Middle frontal gyrus (tissue), 1 donor: Measurements from ENCODE around the gene DENND4A.

Experiments
- DNase-seq: peaks from one replicate; pipeline ENCODE4 v3.0.0-alpha.2; 2015; ENCODE audit warnings: low spot score; ENCODE audit errors: extremely low spot score

The DENND4A gene

DNA sequence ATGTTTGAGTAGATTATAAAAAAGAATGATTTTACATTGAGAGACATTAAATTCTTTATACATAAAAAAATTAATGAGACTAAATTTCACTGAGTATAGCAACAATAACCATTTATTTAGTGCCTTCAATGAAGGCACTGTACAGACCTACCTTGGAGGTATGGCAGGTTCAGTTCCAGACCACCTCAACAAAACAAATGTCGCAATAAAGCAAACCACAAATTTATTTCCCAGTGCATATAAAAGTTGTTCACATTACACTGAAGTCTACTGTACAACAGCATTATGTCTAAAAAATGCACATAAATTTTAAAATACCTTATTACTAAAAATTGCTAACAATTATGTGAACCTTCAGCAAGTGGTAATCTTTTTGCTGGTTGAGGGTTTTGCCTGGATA, 111.5 kb downstream of the DENND4A start:
- no peak for DNase-seq

DNA sequence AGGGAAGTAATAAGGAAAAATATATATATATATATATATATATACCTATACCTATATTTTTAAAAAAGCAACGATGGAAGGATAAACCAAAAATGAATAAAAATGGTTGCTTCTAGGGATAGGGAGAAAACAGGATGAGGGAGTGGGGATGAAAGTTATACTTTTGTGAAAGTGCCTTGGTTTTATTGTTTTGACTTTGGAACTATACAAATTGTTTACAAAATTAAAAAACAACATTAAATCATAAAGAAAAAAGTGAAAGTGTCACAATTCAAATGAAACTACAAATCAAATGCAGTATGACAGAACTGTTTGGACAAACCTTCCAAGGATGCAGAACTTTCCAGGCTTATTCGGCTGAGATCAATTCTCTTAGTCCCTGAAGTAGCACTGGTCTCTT, 116.0 kb downstream of the DENND4A start:
- DNase-seq: no peak

GRCh38 chr15:65675551-65675950, 116.5 kb downstream of the DENND4A start:
- DNase-seq: no peak

DNA sequence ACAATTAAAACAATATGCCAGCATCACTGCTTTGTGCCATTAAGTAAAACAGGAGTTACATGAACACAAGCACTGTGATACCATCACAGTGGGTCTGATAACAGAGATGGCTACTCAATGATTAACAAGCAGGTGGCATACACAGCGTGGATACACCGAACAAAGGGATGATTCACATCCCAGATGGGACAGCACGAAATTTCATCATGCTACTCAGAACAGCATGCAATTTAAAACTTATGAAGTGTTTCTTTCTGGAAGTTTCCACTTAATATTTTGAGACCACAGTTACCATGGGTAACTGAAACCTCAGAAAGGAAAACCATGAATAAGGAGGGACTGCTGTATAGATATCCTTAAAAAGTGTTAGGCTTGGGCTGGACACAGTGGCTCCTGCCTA, 125.8 kb downstream of the DENND4A start:
- DNase-seq: no peak

GRCh38 chr15:65663521-65663920, 128.6 kb downstream of the DENND4A start:
- no peak for DNase-seq

DNA sequence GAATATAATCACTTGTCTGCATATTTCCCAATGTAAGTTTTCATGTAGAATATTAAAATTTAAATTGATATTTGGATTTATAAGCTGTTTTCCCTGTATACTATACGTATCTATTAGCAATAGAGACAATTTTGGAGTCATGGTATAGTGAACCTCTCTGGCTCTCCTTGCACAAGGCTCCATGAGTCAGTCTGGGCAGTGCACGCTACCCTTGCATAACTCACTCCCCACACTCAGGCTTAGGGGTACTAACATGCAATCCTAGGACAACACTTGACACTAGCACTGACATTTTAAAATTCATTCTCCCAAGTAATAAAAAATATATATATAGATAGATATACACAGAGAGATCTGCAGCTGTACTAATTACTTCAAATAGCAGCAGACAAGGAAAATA, 131.2 kb downstream of the DENND4A start:
- no peak for DNase-seq

- no peak for DNase-seq
These were observed 132.5 kb downstream of the DENND4A start for GRCh38 chr15:65659502-65660052.

- DNase-seq: no peak
These were observed 136.6 kb downstream of the DENND4A start for GRCh38 chr15:65655457-65655856.

DNA sequence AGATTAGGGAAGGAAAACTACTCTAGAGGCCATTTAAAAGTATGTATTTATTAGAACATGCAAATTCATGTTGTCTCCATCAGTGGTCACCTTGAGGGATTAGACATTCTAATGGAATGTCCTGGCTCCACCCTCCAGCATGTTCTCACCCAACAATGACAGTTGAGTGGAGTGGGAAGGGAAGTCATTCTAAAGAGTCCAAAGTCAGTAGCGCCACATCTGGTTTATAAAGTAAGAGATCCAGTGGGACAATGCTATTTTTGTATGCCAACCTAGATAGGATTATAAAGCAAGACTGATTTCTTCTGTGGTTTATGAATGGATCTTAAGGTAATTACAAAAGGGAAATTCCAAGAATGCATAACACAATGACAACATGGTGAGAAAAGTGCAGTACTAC, 137.1 kb downstream of the DENND4A start:
- no peak for DNase-seq

DNA sequence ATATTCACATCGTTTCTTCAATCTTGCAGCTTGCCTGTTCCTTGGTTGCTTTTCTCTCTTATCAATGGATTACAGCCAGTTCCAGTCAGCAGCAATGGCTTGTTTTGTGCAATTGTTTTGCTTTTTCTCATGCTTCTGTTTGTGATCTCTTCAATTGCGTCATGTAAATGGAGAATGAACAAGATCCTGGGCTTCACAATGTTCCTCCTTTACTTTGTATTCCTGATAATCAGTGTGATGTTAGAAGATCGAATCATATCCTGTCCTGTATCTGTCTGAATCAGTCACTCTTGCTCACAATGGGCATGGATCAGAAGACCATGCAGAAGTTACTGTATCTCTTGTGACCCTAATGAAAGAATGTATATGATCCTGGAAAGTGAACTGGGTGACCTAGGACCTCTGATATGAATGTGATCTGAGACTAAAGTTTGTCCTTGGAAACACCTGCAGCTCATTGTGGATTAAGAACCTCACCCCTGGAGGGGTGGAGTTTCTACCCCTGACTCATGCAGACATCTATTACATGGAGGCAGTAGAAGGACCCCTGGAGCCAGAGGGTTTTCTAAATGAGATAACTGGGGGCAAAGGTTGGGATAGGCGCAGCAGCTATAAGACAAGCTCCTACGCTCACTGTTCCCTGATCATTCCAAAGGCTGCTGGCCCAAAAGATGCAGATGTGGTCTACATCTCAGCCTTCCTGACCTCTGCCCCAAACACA, 138.1 kb downstream of the DENND4A start:
- DNase-seq: no peak

- DNase-seq: no peak
These were observed 138.8 kb downstream of the DENND4A start for GRCh38 chr15:65653341-65653740.

- no peak for DNase-seq
These were observed 140.0 kb downstream of the DENND4A start for GRCh38 chr15:65651831-65652749.

DNA sequence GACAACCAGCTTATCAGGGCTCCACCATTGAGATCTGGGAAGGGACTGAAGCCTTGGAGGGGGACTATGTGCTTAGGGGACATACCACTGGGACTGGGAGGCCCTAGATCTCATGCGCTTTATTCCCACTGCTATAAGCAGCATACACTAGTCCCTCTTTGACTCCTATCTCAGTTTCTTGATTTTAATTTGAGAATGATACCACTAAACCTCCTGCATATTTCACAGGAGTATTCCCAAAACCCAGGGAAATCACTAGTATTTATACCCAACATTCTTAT, 141.1 kb downstream of the DENND4A start:
- no peak for DNase-seq

DNA sequence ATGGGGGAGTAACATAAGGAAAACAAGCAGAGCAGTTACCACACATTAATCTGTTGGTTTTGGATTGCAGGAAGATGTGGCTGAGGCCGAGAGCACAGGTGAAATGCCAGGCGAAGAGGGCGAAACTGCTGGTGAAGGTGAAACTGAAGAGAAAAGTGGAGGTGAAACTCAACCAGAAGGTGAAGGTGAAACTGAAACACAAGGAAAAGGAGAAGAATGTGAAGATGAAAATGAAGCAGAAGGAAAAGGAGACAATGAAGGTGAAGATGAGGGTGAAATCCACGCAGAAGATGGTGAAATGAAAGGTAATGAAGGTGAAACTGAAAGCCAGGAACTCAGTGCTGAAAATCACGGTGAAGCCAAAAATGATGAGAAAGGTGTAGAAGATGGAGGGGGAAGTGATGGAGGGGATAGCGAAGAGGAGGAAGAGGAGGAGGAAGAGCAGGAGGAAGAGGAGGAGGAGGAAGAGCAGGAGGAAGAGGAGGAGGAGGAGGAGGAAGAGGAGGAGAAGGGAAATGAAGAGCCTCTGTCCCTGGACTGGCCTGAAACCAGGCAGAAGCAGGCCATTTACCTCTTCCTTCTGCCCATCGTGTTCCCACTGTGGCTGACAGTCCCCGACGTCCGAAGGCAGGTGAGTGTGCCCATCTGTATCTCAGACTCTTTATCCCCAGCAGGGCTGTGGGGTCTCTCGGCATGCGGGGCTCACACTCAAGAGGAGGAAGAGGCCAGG, 141.6 kb downstream of the DENND4A start:
- DNase-seq: no peak

- DNase-seq: no peak
These were observed 145.6 kb downstream of the DENND4A start for GRCh38 chr15:65646486-65646885.

DNA sequence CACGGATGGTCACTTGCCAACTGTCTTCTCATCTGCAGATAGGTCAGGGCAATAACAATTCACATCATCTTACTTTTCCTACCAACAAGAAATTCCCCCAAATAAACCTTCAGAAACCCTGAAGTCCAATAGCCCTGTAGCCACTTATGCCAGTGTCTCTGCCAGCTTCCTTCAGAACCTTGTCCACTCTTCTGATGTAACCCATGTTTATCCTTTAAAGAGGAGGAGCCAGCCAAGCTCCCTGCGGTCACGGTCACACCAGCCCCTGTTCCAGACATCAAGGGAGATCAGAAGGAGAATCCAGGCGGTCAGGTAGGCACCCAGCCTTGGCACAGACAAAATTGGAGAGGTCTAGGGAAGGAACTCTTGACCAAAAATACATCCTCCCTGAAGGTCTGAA, 146.7 kb downstream of the DENND4A start:
- no peak for DNase-seq

- no peak for DNase-seq
These were observed 147.8 kb downstream of the DENND4A start for GRCh38 chr15:65644282-65644681.

GRCh38 chr15:65642594-65642993, 149.5 kb downstream of the DENND4A start:
- DNase-seq: no peak

DNA sequence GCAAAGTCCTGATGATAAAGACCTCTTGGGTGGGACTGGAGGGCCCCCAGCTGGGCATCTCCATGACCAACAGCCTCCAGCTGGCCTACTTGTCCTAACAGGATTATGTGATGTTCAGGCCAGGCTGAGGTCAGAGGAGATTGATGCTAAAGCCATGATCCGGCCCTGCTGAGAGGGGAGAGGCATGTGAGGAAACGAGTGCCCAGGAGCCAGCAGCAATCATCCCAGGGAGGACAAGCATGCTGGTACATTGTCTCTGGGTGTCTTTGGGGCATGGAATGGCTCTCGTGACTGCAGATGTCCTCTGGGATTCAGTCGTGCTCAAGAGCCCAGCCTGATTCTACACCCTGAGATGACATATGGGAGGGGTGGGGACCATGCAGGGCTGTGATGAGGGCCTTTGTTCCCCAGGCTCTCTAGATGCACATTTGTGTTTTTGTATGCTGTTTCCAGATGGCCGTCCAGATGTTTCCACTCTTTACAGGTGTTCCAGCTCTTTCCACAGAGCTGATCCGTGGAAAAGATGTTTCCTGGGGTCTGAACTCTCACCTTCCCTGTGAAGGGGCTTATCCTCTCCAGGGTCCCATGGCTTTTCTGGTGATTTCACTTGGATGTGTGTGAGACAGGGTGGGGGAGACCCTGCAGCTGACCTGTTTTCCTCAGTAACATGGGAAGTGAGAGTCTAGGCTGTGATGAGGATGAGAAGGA, 150.2 kb downstream of the DENND4A start:
- DNase-seq: no peak

GRCh38 chr15:65639509-65639908, 152.6 kb downstream of the DENND4A start:
- no peak for DNase-seq

GRCh38 chr15:65638681-65639089, 153.4 kb downstream of the DENND4A start:
- DNase-seq: peak; percentile 79
